Nephron (organoid): ENCODE measurements around the gene CDK4.

Source experiments
- H3K27ac Mint-ChIP-seq, 3 experiments: 2 replicates each; pipeline ENCODE4 v1.8.0; 2020; ENCODE audit warnings: mixed read lengths in 3 of 3, mild to moderate bottlenecking in 2 of 3, moderate library complexity in 1 of 3
- H3K27me3 Mint-ChIP-seq: 2 replicates; pipeline ENCODE4 v1.8.0; 2021; ENCODE audit warnings: low read depth, mild to moderate bottlenecking, moderate library complexity, mixed read lengths
- H3K36me3 Mint-ChIP-seq: 2 replicates; pipeline ENCODE4 v1.8.0; 2020; ENCODE audit warnings: low read depth, mixed read lengths
- H3K4me1 Mint-ChIP-seq: 2 replicates; pipeline ENCODE4 v1.8.0; 2020; ENCODE audit warnings: mixed read lengths
- H3K4me3 Mint-ChIP-seq, 3 experiments: 2 replicates each; pipeline ENCODE4 v1.8.0; 2020; ENCODE audit warnings: mild to moderate bottlenecking in 3 of 3, mixed read lengths in 3 of 3, moderate library complexity in 2 of 3
- H3K9me3 Mint-ChIP-seq: 2 replicates; pipeline ENCODE4 v1.8.0; 2020; ENCODE audit warnings: mixed read lengths
- TF ChIP-seq, protein P1 (sequence below), 3 experiments: fragments of 200-600 bp; sonication (generic); IDR thresholded peaks; one replicate each; pipeline ENCODE4 v1.5.0; 2021; ENCODE audit warnings: antibody characterized with exemption in 3 of 3; ENCODE audit not compliant: unreplicated experiment in 3 of 3

CDK4 gene

DNA sequence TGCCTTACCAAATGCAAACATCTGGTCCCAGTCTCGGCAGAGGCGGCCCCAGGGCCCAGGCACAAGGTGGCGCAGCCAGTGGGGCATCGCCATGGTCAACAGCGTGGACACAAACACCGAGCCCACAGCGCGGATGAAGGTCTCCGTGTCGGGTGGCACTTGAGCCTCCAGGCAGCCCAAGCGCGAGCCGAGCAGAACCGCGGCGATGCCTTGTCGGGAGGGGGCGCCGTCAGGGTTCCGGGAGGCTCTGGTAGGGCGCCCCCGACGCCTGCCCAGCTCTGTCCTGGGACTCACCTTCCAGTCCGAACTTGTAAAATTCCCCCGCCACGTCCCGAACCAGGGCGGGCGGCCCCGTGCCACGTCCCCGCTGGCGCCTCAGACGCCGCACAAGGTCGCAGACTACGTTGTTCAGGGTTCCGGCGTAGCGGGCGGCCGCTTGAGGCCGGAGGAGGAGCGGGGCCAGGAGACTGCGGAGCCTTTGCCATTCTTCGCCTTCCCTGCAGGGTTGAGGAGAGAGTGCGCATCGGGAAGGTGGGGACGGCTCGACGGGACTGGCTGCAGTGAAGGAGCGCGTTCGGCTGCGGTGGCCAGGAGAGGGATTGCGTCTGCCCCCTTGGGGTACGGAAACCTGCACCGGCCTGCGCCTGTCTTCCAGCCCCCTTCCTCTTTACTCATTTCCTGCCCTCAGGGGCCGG, 13.0 kb upstream of the CDK4 start:
- no peaks in the 10 kb centered on the region for H3K9me3 Mint-ChIP-seq
- peaks cover 92% of the 10 kb centered on the region for H3K27me3 Mint-ChIP-seq
- H3K4me1 Mint-ChIP-seq, result peaks cover 14% of the 10 kb centered on the region
- H3K27ac Mint-ChIP-seq, result no peak overlapping the region
- peaks cover 17% of the 10 kb centered on the region for H3K36me3 Mint-ChIP-seq
- TF ChIP-seq, protein P1, sequence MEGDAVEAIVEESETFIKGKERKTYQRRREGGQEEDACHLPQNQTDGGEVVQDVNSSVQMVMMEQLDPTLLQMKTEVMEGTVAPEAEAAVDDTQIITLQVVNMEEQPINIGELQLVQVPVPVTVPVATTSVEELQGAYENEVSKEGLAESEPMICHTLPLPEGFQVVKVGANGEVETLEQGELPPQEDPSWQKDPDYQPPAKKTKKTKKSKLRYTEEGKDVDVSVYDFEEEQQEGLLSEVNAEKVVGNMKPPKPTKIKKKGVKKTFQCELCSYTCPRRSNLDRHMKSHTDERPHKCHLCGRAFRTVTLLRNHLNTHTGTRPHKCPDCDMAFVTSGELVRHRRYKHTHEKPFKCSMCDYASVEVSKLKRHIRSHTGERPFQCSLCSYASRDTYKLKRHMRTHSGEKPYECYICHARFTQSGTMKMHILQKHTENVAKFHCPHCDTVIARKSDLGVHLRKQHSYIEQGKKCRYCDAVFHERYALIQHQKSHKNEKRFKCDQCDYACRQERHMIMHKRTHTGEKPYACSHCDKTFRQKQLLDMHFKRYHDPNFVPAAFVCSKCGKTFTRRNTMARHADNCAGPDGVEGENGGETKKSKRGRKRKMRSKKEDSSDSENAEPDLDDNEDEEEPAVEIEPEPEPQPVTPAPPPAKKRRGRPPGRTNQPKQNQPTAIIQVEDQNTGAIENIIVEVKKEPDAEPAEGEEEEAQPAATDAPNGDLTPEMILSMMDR (IDR thresholded peaks at IDR 0.05; ENCODE audit: unreplicated experiment in 3 of 3), result peak in 1 of 3 experiments; percentile 28
- peak overlapping the region in 2 of 3 experiments; percentile 43 to 61 for H3K4me3 Mint-ChIP-seq

DNA sequence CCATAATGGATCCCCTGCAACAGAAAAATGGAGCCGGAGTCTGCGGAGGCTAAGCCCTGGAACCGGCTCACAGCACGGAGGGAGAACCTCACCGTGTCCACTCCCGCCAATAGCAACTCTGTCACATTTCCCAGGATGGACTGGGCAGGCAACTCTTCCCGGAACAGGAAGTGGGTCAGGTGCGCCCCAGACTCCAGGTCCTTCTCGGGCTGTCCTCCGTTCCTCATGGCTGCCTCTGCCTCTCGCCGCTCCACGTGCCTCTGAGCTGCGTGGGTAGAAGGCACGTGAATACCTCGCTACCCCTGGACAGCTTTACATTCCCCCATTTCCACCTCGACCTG, 12.5 kb upstream of the CDK4 start:
- H3K36me3 Mint-ChIP-seq, result peaks cover 15% of the 10 kb centered on the region
- peaks cover 97% of the 10 kb centered on the region for H3K27me3 Mint-ChIP-seq
- H3K4me1 Mint-ChIP-seq, result peaks cover 9% of the 10 kb centered on the region
- H3K4me3 Mint-ChIP-seq, result peak overlapping the region in 1 of 3 experiments; percentile 31
- TF ChIP-seq, protein P1 (IDR thresholded peaks at IDR 0.05; ENCODE audit: unreplicated experiment in 3 of 3), result no peak
- H3K9me3 Mint-ChIP-seq, result no peaks in the 10 kb centered on the region
- no peak overlapping the region for H3K27ac Mint-ChIP-seq

DNA sequence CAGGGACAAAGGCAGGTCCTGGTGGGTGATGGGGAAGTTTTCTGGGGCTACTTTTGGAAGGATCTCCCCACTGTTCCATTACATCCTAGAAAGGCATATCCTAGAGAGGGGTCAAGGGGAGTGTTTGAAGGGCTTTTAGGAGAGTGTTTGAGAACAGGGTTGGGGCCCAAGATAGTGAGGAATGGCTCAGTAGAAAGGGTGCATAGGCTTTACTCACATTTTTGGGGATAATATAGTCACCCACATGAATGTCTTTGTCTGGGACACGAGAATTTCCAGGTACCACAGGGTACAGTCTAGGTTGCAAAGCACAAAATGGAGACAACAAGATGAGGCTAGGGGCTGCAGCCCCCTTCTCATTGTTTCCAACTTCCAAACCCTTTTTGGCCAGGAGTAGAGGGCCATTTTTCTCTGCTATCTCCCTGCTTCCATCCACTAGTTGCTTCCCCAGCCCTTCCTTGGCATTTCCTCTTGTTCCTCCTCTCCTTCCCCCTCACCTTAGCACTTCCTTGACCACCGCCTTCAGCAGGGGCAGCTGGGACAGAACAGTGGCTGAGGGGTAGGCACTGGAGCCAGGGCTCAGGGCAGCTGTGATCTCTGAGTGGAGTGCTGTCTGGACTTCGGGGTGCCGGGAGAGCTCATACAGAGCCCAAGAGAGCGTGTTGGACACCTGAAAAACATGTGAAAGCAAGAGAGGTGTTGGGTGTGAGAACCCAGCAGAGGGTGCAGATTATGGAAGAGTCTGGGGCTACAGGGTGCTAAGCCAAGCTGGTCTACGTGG, 12.0 kb upstream of the CDK4 start:
- H3K9me3 Mint-ChIP-seq, result no peaks in the 10 kb centered on the region
- peaks cover 17% of the 10 kb centered on the region for H3K36me3 Mint-ChIP-seq
- TF ChIP-seq, protein P1 (IDR thresholded peaks at IDR 0.05; ENCODE audit: unreplicated experiment in 3 of 3), result no peak
- peaks cover 97% of the 10 kb centered on the region for H3K27me3 Mint-ChIP-seq
- H3K4me3 Mint-ChIP-seq, result peak overlapping the region; percentile 6 to 16 (median 14)
- H3K4me1 Mint-ChIP-seq, result peaks cover 9% of the 10 kb centered on the region
- H3K27ac Mint-ChIP-seq, result no peak overlapping the region

DNA sequence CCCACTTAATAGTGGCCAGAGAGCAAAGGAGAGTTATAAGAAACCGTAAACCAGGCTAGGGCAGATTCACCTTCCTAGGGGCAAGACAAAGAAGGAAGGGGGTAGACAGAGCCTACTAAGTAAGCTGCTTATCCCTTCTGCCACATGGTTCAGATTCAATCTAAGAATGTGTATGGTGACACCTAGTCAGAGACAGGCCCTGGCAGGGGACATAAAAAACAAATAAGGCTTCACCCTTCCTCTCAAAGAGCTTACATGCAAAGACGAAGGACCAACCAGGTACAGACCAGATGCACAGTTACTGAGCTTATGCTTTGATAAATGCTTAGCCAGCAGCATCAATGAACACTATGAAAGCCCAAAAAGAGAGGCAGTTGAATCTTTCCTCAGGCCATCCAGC, 10.4 kb upstream of the CDK4 start:
- Mint-ChIP-seq H3K4me3 (no peak overlapping the region), H3K36me3 (peaks cover 13% of the 10 kb centered on the region), H3K4me1 (peaks cover 9% of the 10 kb centered on the region), H3K9me3 (no peaks in the 10 kb centered on the region), H3K27me3 (peaks cover 90% of the 10 kb centered on the region), H3K27ac (no peak overlapping the region)
- TF ChIP-seq, protein P1 (IDR thresholded peaks at IDR 0.05; ENCODE audit: unreplicated experiment in 3 of 3), result no peak

DNA sequence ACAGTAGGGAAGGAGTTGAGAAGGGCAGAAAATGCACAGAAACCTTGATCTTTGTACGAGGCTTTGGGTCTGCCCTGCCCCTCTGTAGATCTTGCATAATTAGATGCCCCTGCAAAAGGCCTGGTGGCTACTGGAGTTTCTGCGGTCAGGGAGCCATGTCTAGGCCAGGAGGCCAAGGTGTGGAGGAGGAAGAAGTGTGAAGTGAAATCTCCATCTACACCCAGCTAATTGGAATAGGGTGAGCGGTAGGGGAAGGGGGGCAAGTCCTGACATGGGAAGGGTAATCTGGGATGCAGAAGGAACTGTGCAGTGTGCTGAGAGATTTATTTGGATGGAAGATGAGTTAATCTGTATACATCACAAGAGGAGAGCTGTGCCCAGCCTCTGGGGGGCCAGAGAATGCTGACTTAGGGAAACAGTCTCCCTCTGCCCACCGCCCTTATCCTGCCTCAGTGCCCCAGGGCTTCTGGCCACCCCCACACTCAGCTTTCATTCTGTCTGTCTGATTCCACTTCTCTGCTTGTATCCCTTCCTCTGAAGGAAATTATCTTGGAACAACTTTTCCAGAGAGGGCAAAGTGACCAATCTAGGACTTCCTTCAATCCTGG, 9.4 kb upstream of the CDK4 start:
- peaks cover 8% of the 10 kb centered on the region for H3K4me1 Mint-ChIP-seq
- H3K4me3 Mint-ChIP-seq, result no peak overlapping the region
- H3K9me3 Mint-ChIP-seq, result no peaks in the 10 kb centered on the region
- TF ChIP-seq, protein P1 (IDR thresholded peaks at IDR 0.05; ENCODE audit: unreplicated experiment in 3 of 3), result no peak
- peaks cover 89% of the 10 kb centered on the region for H3K27me3 Mint-ChIP-seq
- H3K27ac Mint-ChIP-seq, result no peak overlapping the region
- peaks cover 16% of the 10 kb centered on the region for H3K36me3 Mint-ChIP-seq
